WTC11 (cell line): ENCODE results near the gene SUCLG1.

Experiments
- CTCF ChIP-seq: fragments of 200-600 bp; IDR thresholded peaks from 2 replicates; pipeline ENCODE4 v1.8.0; 2022; ENCODE audit warnings: antibody characterized with exemption
- HMGA2 ChIP-seq: fragments of 250-450 bp; sonication (Bioruptor Pico); IDR thresholded peaks from 2 replicates; pipeline ENCODE4 v1.4.0; 2021; ENCODE audit warnings: mild to moderate bottlenecking, moderate library complexity
- RORB ChIP-seq: fragments of 250-450 bp; sonication (Bioruptor Pico); IDR thresholded peaks from 2 replicates; pipeline ENCODE4 v1.9.0; 2021; ENCODE audit warnings: mild to moderate bottlenecking
- SP1 ChIP-seq: sonication (generic); formaldehyde crosslinking; conservative IDR thresholded peaks from 2 replicates; pipeline ENCODE4 v1.8.1; 2022; ENCODE audit warnings: missing genetic modification reagents
- TEAD4 ChIP-seq: sonication (generic); formaldehyde crosslinking; IDR thresholded peaks from 2 replicates; pipeline ENCODE4 v1.8.0; 2022; ENCODE audit warnings: mild to moderate bottlenecking, missing genetic modification reagents
- TF ChIP-seq, protein P1 (sequence below): sonication (generic); formaldehyde crosslinking; IDR thresholded peaks from 2 replicates; pipeline ENCODE4 v1.8.1; 2023; ENCODE audit warnings: mild to moderate bottlenecking, missing genetic modification reagents

GRCh38 chr2:84487298-84487996 lies 28.4 kb upstream of the SUCLG1 start:
- TF ChIP-seq, protein P1, sequence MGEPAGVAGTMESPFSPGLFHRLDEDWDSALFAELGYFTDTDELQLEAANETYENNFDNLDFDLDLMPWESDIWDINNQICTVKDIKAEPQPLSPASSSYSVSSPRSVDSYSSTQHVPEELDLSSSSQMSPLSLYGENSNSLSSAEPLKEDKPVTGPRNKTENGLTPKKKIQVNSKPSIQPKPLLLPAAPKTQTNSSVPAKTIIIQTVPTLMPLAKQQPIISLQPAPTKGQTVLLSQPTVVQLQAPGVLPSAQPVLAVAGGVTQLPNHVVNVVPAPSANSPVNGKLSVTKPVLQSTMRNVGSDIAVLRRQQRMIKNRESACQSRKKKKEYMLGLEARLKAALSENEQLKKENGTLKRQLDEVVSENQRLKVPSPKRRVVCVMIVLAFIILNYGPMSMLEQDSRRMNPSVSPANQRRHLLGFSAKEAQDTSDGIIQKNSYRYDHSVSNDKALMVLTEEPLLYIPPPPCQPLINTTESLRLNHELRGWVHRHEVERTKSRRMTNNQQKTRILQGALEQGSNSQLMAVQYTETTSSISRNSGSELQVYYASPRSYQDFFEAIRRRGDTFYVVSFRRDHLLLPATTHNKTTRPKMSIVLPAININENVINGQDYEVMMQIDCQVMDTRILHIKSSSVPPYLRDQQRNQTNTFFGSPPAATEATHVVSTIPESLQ (CRISPR knock-in tag), result no peak
- TF ChIP-seq CTCF (no peak), SP1 (CRISPR knock-in tag) (no peak), HMGA2 (CRISPR knock-in tag) (no peak), TEAD4 (no peak), RORB (CRISPR knock-in tag) (no peak)
